Osteoblast (primary cell): ENCODE data around the gene PTPMT1. TPM values are rescaled to one million over a fixed set of nuclear protein-coding genes. Genes with fewer than 3 reads are reported as not detected.

Experiments used
- DNase-seq: peaks from one replicate; pipeline ENCODE4 v3.0.0; 2011; ENCODE audit warnings: low spot score, mixed read lengths; ENCODE audit not compliant: insufficient read length; ENCODE audit errors: missing footprints
- H2AFZ ChIP-seq: 2 replicates; pipeline ENCODE4 v1.6.0; 2011; ENCODE audit warnings: mild to moderate bottlenecking, low read length
- H3K27ac ChIP-seq: 2 replicates; pipeline ENCODE4 v1.5.1; 2011; ENCODE audit warnings: mild to moderate bottlenecking, low read depth, low read length, moderate library complexity
- H3K27me3 ChIP-seq: 2 replicates; pipeline ENCODE4 v1.6.0; 2012; ENCODE audit warnings: mild to moderate bottlenecking, control low read depth, inconsistent platforms, low read length, moderate library complexity; ENCODE audit not compliant: insufficient read depth
- H3K36me3 ChIP-seq: 2 replicates; pipeline ENCODE4 v1.5.1; 2011; ENCODE audit warnings: mild to moderate bottlenecking, low read length, control low read depth, moderate library complexity; ENCODE audit not compliant: insufficient read depth
- H3K4me1 ChIP-seq: 2 replicates; pipeline ENCODE4 v1.5.1; 2011; ENCODE audit warnings: mild to moderate bottlenecking, low read length, control low read depth, moderate library complexity; ENCODE audit not compliant: insufficient read depth
- H3K4me2 ChIP-seq: 2 replicates; pipeline ENCODE4 v1.6.0; 2011; ENCODE audit warnings: mild to moderate bottlenecking, low read length; ENCODE audit not compliant: insufficient read depth
- H3K4me3 ChIP-seq: fragments of 200-600 bp; sonication (generic); 3 replicates; pipeline ENCODE4 v1.5.1; 2012; ENCODE audit warnings: mild to moderate bottlenecking, low read length, inconsistent platforms; ENCODE audit not compliant: insufficient read depth
- H3K79me2 ChIP-seq: 2 replicates; pipeline ENCODE4 v1.6.0; 2012; ENCODE audit warnings: mild to moderate bottlenecking, low read length, control low read depth, inconsistent platforms; ENCODE audit not compliant: insufficient read depth
- H3K9me3 ChIP-seq: 2 replicates; pipeline ENCODE4 v1.5.1; 2011; ENCODE audit warnings: low read depth, low read length, control low read depth
- H4K20me1 ChIP-seq: 2 replicates; pipeline ENCODE4 v1.6.0; 2012; ENCODE audit warnings: mild to moderate bottlenecking, low read length, control low read depth; ENCODE audit not compliant: insufficient read depth
- total RNA-seq: library from RNA; depleted of rRNA; stranded (reverse); fragments of >200 nt; gene quantifications from 2 replicates; pipeline ENCODE4 v1.2.3, GENCODE V29; 2012
- TF ChIP-seq, protein P1 (sequence below): IDR thresholded peaks from 2 replicates; pipeline ENCODE4 v1.5.1; 2011; ENCODE audit warnings: mild to moderate bottlenecking, low read depth, low read length, moderate library complexity; ENCODE audit errors: extremely low read depth

PTPMT1 gene
- total RNA-seq, 1 donor, result 80.7 TPM

DNA sequence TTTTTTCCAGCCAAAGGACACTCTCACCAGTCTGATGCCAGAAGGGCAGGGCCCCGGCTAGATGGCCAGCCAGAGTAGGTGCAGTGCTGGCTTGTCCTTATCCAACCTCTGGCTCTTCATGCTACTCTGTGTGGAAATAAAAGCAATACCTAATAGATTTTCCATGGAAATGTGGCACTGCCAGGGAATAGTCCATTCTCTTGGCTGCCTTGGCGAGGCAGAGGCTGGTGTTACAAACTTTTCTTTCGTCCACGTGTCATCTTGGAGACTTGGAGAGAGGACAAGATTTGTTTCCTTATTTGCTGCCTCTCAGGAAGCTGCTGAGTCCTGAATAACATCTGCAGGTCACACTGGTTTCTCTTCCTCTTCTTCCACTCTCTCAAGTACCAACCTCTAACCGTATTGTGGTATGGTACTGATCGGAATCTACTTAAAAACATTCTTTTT is 46.0 kb downstream of the PTPMT1 start:
- Histone ChIP-seq H3K9me3 (no peaks in the 10 kb centered on the region), H3K4me3 (no peak overlapping the region), H3K36me3 (peaks cover 3% of the 10 kb centered on the region), H3K79me2 (no peaks in the 10 kb centered on the region), H3K4me2 (no peak overlapping the region), H2AFZ (no peak overlapping the region), H3K27ac (no peak overlapping the region), H3K27me3 (no peaks in the 10 kb centered on the region), H3K4me1 (peaks cover 19% of the 10 kb centered on the region), H4K20me1 (no peaks in the 10 kb centered on the region)
- TF ChIP-seq, protein P1, sequence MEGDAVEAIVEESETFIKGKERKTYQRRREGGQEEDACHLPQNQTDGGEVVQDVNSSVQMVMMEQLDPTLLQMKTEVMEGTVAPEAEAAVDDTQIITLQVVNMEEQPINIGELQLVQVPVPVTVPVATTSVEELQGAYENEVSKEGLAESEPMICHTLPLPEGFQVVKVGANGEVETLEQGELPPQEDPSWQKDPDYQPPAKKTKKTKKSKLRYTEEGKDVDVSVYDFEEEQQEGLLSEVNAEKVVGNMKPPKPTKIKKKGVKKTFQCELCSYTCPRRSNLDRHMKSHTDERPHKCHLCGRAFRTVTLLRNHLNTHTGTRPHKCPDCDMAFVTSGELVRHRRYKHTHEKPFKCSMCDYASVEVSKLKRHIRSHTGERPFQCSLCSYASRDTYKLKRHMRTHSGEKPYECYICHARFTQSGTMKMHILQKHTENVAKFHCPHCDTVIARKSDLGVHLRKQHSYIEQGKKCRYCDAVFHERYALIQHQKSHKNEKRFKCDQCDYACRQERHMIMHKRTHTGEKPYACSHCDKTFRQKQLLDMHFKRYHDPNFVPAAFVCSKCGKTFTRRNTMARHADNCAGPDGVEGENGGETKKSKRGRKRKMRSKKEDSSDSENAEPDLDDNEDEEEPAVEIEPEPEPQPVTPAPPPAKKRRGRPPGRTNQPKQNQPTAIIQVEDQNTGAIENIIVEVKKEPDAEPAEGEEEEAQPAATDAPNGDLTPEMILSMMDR, result no peak
- no peak for DNase-seq

DNA sequence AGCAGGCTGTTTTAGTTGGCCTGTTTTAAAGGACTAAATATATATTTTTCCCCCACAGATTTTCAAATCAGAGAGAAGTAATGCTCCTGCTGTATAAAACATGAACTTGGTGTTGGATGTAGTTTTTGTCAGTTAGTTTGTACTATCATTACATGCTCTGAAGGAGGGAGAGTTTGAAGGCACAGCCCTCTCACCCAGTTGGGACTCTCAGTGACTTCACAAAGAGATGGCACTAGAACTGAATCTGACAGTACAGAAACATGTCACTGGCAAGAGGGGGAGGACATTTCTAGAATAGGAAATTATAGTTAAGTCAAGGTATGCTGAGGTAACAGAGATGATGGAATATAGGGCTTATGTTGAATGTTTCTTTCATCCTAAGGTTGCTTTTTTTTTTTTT is 49.9 kb downstream of the PTPMT1 start:
- TF ChIP-seq, protein P1, result no peak
- Histone ChIP-seq H4K20me1 (no peaks in the 10 kb centered on the region), H3K4me1 (peaks cover 15% of the 10 kb centered on the region), H3K79me2 (no peaks in the 10 kb centered on the region), H3K27ac (no peak overlapping the region), H2AFZ (no peak overlapping the region), H3K4me3 (no peak overlapping the region), H3K9me3 (no peaks in the 10 kb centered on the region), H3K4me2 (no peak overlapping the region), H3K27me3 (no peaks in the 10 kb centered on the region), H3K36me3 (peaks cover 11% of the 10 kb centered on the region)
- DNase-seq, result no peak

DNA sequence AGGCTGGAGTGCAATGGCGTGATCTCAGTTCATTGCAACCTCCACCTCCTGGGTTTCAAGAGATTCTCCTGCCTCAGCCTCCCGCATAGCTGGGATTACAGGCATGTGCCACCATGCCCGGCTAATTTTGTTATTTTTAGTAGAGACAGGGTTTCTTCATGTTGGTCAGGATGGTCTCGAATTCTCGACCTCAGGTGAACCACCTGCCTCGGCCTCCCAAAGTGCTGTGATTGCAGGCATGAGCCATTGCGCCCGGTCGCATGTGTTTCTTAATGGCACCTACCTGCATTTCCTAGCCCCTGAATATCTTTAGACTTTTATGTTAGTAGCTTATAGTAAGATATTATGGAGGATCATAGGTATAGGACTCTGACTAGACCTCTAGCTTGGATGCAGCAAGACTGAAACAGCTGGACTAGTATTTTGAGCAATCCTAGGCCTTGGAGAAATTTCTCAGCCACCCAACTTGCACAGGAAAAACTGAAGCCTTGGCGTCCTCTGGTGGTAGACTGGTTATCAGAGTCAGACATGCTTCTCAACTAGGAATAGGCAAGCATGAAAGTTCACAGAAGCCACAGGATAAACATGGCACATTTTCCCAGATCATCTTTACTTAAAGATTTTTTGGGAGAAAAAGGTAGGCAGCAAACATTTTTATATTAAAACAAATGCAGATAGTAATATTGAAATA is 51.5 kb downstream of the PTPMT1 start:
- no peak overlapping the region for H2AFZ ChIP-seq
- H3K9me3 ChIP-seq, result no peaks in the 10 kb centered on the region
- H3K27ac ChIP-seq, result peak overlapping the region; percentile 6
- H3K4me2 ChIP-seq, result peak overlapping the region; percentile 34
- no peak overlapping the region for H3K4me3 ChIP-seq
- peaks cover 25% of the 10 kb centered on the region for H3K36me3 ChIP-seq
- TF ChIP-seq, protein P1, result peak; percentile 98
- peaks cover 15% of the 10 kb centered on the region for H3K4me1 ChIP-seq
- DNase-seq, result no peak
- no peaks in the 10 kb centered on the region for H3K27me3 ChIP-seq
- H3K79me2 ChIP-seq, result no peaks in the 10 kb centered on the region
- no peaks in the 10 kb centered on the region for H4K20me1 ChIP-seq

DNA sequence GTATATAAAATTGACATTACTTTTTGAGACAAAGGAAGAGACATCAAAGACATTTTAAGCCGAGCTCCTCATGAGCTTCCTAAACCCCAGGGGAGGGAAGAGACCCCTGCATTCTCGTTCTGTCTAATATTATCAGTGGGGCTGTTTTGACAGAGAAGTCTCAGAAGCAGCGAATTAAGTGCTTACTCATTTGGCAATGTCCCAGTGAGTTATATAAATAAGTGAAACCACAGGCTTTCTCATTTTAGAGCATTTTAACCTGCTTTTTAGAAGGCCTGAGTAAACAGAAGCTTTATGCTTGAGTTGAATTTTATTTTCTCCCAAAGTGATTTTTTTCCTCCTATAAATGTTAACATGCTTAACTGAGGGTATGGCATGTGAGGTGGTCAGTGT is 52.0 kb downstream of the PTPMT1 start:
- no peaks in the 10 kb centered on the region for H3K79me2 ChIP-seq
- no peaks in the 10 kb centered on the region for H4K20me1 ChIP-seq
- H2AFZ ChIP-seq, result no peak overlapping the region
- peaks cover 30% of the 10 kb centered on the region for H3K36me3 ChIP-seq
- no peak for DNase-seq
- peaks cover 15% of the 10 kb centered on the region for H3K4me1 ChIP-seq
- TF ChIP-seq, protein P1, result no peak
- no peak overlapping the region for H3K4me3 ChIP-seq
- H3K27me3 ChIP-seq, result no peaks in the 10 kb centered on the region
- peak overlapping the region; percentile 34 for H3K4me2 ChIP-seq
- H3K9me3 ChIP-seq, result no peaks in the 10 kb centered on the region
- H3K27ac ChIP-seq, result peak overlapping the region; percentile 6
